Measurements from ENCODE around the gene CSHL1.

GRCh38 chr17:63914471-63914870 lies 3.4 kb upstream of the CSHL1 start:
- no peak for TF ChIP-seq POLR2A (IDR thresholded peaks at IDR 0.05)
- no peak for TF ChIP-seq CTCF (IDR thresholded peaks at IDR 0.05)
- no peak for TF ChIP-seq POLR2AphosphoS5 (IDR thresholded peaks at IDR 0.05)
- no peak for TF ChIP-seq EP300 (IDR thresholded peaks at IDR 0.05)

Data from suprapubic skin (tissue), 4 donors.